Activated CD4-positive, alpha-beta T cell treated with anti-CD3 and anti-CD28 coated beads, Interleukin-2, Interleukin-4, amounts not matched to agents 100 ng/mL and 50 ng/mL, durations not matched to agents 16 hours and 8 hours (primary cell): ENCODE measurements around the gene GAP43.

Source experiments
- DNase-seq: peaks from one replicate; pipeline ENCODE4 v3.0.0-alpha.2; 2020; ENCODE audit warnings: low spot score

The GAP43 gene

DNA sequence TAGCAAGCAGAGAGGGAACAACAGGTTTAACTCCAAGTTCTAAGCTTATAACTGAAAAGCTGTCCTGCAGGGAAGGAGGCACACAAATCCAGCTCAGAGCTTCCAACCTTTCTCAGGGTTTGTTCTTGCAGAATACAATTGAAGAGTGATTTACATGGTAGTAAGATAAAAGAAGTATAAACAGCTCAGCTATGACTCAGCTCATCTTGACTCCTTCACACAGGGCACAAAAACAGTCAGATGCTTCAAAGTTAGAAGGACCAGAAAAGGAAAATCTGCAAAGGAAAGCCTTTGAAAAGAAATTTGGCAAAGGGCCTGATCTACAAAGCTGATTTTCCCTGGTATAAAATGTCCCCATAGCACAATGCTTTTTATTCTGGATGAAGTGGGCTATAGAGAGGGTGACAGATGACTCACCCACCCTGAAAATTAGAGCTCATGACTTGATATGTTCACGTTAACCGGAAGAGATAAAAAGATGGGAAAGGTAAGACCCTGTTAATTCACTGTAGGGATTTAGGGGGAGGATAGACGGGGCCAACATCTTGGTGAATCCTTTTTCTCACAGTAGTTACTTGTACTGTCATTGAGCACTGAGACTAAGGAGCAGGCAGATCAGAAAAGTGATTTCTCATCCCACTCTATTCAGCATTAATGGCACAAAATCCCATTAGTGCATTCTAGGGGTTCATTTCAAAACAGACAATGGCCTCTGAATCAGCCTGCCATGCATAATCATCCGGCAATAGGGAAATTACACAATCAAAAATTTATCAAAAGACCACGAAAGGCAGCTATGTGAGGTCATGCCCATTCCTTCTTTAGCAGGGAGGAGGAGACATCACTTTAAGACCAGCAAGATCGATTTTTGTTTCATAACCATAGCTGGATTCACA lies 143.5 kb downstream of the GAP43 start:
- DNase-seq: no peak

GRCh38 chr3:115768661-115769060 lies 145.4 kb downstream of the GAP43 start:
- no peak for DNase-seq
